KMS-11 (cell line): Measurements from ENCODE around the gene DSG3.

Experiments
- H2AFZ ChIP-seq: fragments of 200-600 bp; sonication (generic); 2 replicates; pipeline ENCODE4 v1.6.1; 2016; ENCODE audit warnings: antibody characterized with exemption, mixed run types, low read depth
- H3K27ac ChIP-seq: fragments of 200-600 bp; sonication (generic); 2 replicates; pipeline ENCODE4 v1.6.1; 2016; ENCODE audit warnings: mild to moderate bottlenecking, mixed run types
- H3K27me3 ChIP-seq: fragments of 200-600 bp; sonication (generic); 2 replicates; pipeline ENCODE4 v1.6.1; 2017; ENCODE audit warnings: mild to moderate bottlenecking, low read depth, mixed run types, moderate library complexity; ENCODE audit not compliant: insufficient read depth
- H3K36me3 ChIP-seq: fragments of 200-600 bp; sonication (generic); 2 replicates; pipeline ENCODE4 v1.6.1; 2017; ENCODE audit warnings: mild to moderate bottlenecking, mixed run types; ENCODE audit not compliant: insufficient read depth
- H3K4me1 ChIP-seq: fragments of 200-600 bp; sonication (generic); 2 replicates; pipeline ENCODE4 v1.6.1; 2016; ENCODE audit warnings: mild to moderate bottlenecking, low read depth, mixed run types; ENCODE audit not compliant: poor library complexity, severe bottlenecking
- H3K4me2 ChIP-seq: fragments of 200-600 bp; sonication (generic); 2 replicates; pipeline ENCODE4 v1.7.0; 2016; ENCODE audit warnings: mild to moderate bottlenecking, mixed run types
- H3K4me3 ChIP-seq: fragments of 200-600 bp; sonication (generic); IDR thresholded peaks from 2 replicates; pipeline ENCODE4 v1.6.1; 2017; ENCODE audit warnings: low read depth, low read length, mixed read lengths; ENCODE audit not compliant: insufficient read depth
- H3K79me2 ChIP-seq: fragments of 200-600 bp; sonication (generic); 2 replicates; pipeline ENCODE4 v1.6.1; 2016; ENCODE audit warnings: low read depth, mixed run types; ENCODE audit not compliant: insufficient read depth
- H3K9ac ChIP-seq: fragments of 200-600 bp; sonication (generic); 2 replicates; pipeline ENCODE4 v1.6.1; 2016; ENCODE audit warnings: mild to moderate bottlenecking, mixed run types
- H4K20me1 ChIP-seq: fragments of 200-600 bp; sonication (generic); 2 replicates; pipeline ENCODE4 v1.6.1; 2016; ENCODE audit warnings: mild to moderate bottlenecking, mixed run types; ENCODE audit not compliant: insufficient read depth
- CTCF ChIP-seq: fragments of 200-600 bp; sonication (generic); conservative IDR thresholded peaks from 2 replicates; pipeline ENCODE4 v1.6.1; 2017; ENCODE audit warnings: low read depth, mild to moderate bottlenecking, antibody characterized with exemption, low read length, moderate library complexity, mixed read lengths

Gene DSG3

GRCh38 chr18:31489311-31489710 is 41.8 kb downstream of the DSG3 start:
- no peaks in the 10 kb centered on the region for H3K4me1 ChIP-seq
- H3K4me3 ChIP-seq: no peak overlapping the region
- H3K27ac ChIP-seq: no peak overlapping the region
- no peaks in the 10 kb centered on the region for H3K79me2 ChIP-seq
- H2AFZ ChIP-seq: no peak overlapping the region
- H4K20me1 ChIP-seq: no peaks in the 10 kb centered on the region
- H3K36me3 ChIP-seq: no peaks in the 10 kb centered on the region
- TF ChIP-seq CTCF: no peak
- H3K9ac ChIP-seq: no peak overlapping the region
- no peak overlapping the region for H3K4me2 ChIP-seq
- H3K27me3 ChIP-seq: no peaks in the 10 kb centered on the region

- no peak for TF ChIP-seq CTCF
- H3K79me2 ChIP-seq: no peaks in the 10 kb centered on the region
- no peak overlapping the region for H3K27ac ChIP-seq
- no peak overlapping the region for H3K4me3 ChIP-seq
- no peak overlapping the region for H2AFZ ChIP-seq
- no peaks in the 10 kb centered on the region for H3K4me1 ChIP-seq
- H3K27me3 ChIP-seq: no peaks in the 10 kb centered on the region
- no peaks in the 10 kb centered on the region for H3K36me3 ChIP-seq
- no peaks in the 10 kb centered on the region for H4K20me1 ChIP-seq
- H3K9ac ChIP-seq: no peak overlapping the region
- H3K4me2 ChIP-seq: no peak overlapping the region
Measured at GRCh38 chr18:31490387-31490786, 42.8 kb downstream of the DSG3 start.

- Histone ChIP-seq H3K4me1 (no peaks in the 10 kb centered on the region), H3K27me3 (no peaks in the 10 kb centered on the region), H3K4me3 (no peak overlapping the region), H3K9ac (no peak overlapping the region), H3K4me2 (no peak overlapping the region), H3K79me2 (no peaks in the 10 kb centered on the region), H2AFZ (no peak overlapping the region), H3K27ac (no peak overlapping the region), H3K36me3 (no peaks in the 10 kb centered on the region), H4K20me1 (no peaks in the 10 kb centered on the region)
- no peak for TF ChIP-seq CTCF
Measured at GRCh38 chr18:31490833-31491232, 43.3 kb downstream of the DSG3 start.

GRCh38 chr18:31491586-31491985 is 44.0 kb downstream of the DSG3 start:
- Histone ChIP-seq H2AFZ (no peak overlapping the region), H3K79me2 (no peaks in the 10 kb centered on the region), H3K4me3 (no peak overlapping the region), H3K27ac (no peak overlapping the region), H3K27me3 (no peaks in the 10 kb centered on the region), H3K4me2 (no peak overlapping the region), H3K9ac (no peak overlapping the region), H3K36me3 (no peaks in the 10 kb centered on the region), H3K4me1 (no peaks in the 10 kb centered on the region), H4K20me1 (no peaks in the 10 kb centered on the region)
- no peak for TF ChIP-seq CTCF

- no peaks in the 10 kb centered on the region for H3K79me2 ChIP-seq
- H3K9ac ChIP-seq: no peak overlapping the region
- no peak overlapping the region for H3K27ac ChIP-seq
- no peak overlapping the region for H2AFZ ChIP-seq
- TF ChIP-seq CTCF: no peak
- no peaks in the 10 kb centered on the region for H3K36me3 ChIP-seq
- no peaks in the 10 kb centered on the region for H4K20me1 ChIP-seq
- H3K4me3 ChIP-seq: no peak overlapping the region
- H3K4me1 ChIP-seq: no peaks in the 10 kb centered on the region
- no peak overlapping the region for H3K4me2 ChIP-seq
- H3K27me3 ChIP-seq: no peaks in the 10 kb centered on the region
Measured at GRCh38 chr18:31492671-31493070, 45.1 kb downstream of the DSG3 start.
